KOPT-K1 (cell line): ENCODE data around the gene FAM162B.
"Not testable (repeated sequence)": the region's sequence is repeated elsewhere in the genome, so short reads cannot be mapped to it uniquely, and the experiment has no call there.

Experiments
- H3K27ac ChIP-seq: fragments of 200-600 bp; sonication (generic); 2 replicates; pipeline ENCODE4 v1.5.1; 2016; ENCODE audit warnings: antibody characterized with exemption, mild to moderate bottlenecking, low read depth, low read length; ENCODE audit not compliant: poor library complexity, severe bottlenecking
- H3K36me3 ChIP-seq: fragments of 200-600 bp; sonication (generic); 2 replicates; pipeline ENCODE4 v1.5.1; 2017; ENCODE audit warnings: antibody characterized with exemption, mild to moderate bottlenecking, low read length, moderate library complexity; ENCODE audit not compliant: insufficient read depth
- H3K9me3 ChIP-seq: fragments of 200-600 bp; sonication (generic); 2 replicates; pipeline ENCODE4 v1.5.1; 2017; ENCODE audit warnings: antibody characterized with exemption, low read length, mild to moderate bottlenecking; ENCODE audit not compliant: insufficient read depth, poor library complexity, severe bottlenecking

Gene FAM162B

DNA sequence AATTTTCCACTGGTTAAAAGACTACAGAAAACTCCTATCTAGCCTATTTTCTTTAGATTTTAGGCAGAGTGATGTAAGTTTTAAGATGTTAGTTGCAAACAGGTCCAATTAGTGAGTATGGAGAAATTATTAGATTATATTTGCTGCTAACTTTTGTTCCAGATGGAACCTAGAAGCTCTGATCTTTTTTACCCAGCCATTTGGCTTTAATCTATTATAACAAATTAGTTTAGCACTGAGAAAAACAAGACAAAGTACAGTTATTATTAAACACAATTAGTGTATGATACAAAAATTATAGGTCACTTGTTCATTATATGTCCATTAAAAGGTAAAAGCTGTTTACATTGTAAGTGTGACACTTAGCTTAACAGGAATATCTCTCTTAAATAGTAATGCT lies 2.5 kb downstream of the FAM162B start:
- H3K27ac ChIP-seq: no peak overlapping the region
- no peaks in the 10 kb centered on the region for H3K36me3 ChIP-seq
- no peaks in the 10 kb centered on the region for H3K9me3 ChIP-seq

DNA sequence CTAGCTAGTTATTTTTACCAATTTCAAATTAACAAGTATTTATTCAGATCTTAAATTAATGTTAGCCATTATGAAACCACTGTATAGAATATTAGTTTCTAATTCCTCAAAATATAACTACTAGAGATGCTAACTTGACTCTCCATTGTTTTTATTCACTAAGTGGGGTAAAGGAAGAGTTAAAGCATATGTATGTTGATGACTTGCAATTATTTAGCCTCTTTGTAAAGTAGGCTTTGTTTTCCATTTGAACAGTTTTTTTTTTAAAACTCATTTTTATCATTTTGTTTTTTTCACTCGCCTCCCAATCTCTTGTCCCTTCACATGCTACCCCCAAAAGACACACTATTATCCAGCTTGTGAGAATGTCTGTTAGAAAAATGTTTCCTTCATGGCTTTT lies 3.3 kb downstream of the FAM162B start:
- no peaks in the 10 kb centered on the region for H3K36me3 ChIP-seq
- no peak overlapping the region for H3K27ac ChIP-seq
- H3K9me3 ChIP-seq: no peaks in the 10 kb centered on the region

DNA sequence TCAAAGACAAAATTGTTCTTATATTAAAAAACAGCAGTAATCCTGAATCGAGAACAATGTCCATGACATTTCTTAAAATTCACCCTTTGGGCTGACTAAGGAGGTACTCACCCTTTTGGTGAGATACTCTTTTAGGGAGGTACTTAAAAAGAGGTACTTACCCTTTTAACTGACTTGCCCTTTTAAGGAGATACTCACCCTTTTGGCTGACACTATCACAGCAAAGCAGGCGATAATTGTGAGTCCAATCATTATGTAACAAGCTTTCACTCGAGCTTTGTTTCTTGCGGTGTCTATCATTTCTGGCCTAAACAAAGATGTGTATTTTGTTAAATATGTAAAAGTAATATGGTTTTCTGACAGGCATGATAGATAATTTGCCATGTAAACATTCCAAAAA lies 3.7 kb downstream of the FAM162B start:
- Histone ChIP-seq H3K27ac (no peak overlapping the region), H3K36me3 (no peaks in the 10 kb centered on the region), H3K9me3 (no peaks in the 10 kb centered on the region)

DNA sequence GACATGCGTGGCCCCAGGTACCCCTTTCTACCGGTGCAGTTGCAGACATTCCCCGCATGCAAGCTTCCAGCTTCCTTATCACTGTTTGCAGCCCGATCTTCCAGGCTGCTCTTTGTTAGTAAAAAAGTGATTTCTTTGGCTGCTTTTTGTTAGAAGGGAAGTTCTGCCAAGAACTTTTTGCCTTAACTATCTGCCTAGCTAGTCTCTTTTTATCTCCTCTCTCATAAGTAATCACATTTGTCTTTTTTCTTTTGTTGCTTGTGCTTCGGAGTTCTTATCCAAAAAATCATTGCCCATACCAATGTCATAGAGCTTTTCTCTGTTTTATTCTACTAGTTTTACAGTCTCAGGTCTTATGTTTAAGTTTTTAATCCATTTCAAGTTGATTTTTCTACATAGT lies 20.3 kb downstream of the FAM162B start:
- H3K9me3 ChIP-seq: no peaks in the 10 kb centered on the region
- H3K27ac ChIP-seq: no peak overlapping the region
- no peaks in the 10 kb centered on the region for H3K36me3 ChIP-seq

DNA sequence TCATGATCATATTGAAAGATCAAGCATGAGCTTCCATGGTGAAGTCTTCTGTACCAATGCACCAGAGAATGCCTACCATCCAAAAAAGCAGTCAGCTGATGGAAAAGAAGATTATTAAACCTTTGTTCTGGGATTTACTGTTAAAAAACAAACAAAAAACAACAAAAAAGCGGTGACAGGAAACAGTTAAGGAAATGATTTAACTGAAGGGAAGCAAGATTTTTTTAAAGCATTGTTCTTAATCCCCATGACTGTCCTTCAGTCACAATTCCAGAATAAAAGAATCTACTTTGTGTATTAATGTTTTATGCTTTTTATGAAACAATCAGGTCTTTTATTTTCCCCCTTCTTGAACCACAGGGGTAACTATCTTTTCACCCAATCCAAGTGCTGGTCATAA lies 23.9 kb downstream of the FAM162B start:
- Histone ChIP-seq H3K36me3 (0 out of 2 replicates have a peak, but pooled peaks cover 10% of the 10 kb centered on the region), H3K9me3 (peaks cover 9% of the 10 kb centered on the region), H3K27ac (no peak overlapping the region)

DNA sequence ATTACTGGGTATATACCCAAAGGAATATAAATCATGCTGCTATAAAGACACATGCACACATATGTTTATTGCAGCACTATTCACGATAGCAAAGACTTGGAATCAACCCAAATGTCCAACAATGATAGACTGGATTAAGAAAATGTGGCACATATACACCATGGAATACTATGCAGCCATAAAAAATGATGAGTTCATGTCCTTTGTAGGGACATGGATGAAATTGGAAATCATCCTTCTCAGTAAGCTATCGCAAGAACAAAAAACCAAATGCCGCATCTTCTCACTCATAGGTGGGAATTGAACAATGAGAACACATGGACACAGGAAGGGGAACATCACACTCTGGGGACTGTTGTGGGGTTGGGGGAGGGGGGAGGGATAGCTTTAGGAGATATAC lies 25.0 kb downstream of the FAM162B start:
- H3K36me3 ChIP-seq: 0 out of 2 replicates have a peak, but pooled peaks cover 10% of the 10 kb centered on the region
- not testable (repeated sequence) for H3K9me3 ChIP-seq, H3K27ac ChIP-seq

DNA sequence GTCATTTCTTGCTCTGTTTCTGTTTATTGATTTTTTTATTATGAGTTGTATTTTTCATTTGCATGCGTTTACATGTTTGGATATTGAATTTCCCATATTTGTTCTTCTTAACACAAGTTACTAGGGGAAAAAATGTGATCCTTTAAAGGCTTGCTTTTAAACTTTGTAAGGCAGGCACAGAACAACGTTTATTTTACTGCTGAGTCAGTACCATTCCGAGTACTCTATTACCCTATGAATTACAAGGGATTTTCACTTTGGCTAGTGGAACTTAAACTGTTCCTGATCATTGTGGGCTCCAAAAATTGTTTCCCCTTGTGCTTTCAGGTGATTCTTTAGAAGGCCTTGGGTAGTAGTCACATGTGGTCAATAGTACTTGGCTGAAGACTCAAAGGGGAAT lies 28.5 kb downstream of the FAM162B start:
- Histone ChIP-seq H3K36me3 (peaks cover 24% of the 10 kb centered on the region), H3K27ac (no peak overlapping the region), H3K9me3 (peaks cover 9% of the 10 kb centered on the region)

DNA sequence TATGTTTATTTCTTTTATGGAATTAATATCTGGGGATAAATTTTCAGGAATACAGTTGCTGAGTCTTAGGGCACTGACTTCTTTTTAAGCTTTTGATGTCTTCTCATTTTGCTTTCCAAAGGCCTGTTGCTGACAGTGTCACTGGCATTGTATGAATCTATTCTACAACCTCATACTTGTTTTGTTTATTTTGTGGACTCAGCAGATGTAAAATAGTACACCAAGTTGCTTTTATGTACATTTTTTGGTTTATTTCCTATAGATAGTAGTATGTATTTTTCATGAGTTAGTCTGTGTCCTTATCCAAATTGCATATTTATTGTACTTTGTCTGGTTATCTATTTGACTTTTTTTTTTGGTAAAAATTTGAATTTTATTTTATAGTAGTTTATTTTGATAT lies 35.0 kb downstream of the FAM162B start:
- H3K36me3 ChIP-seq: peaks cover 75% of the 10 kb centered on the region
- no peak overlapping the region for H3K27ac ChIP-seq
- no peaks in the 10 kb centered on the region for H3K9me3 ChIP-seq

DNA sequence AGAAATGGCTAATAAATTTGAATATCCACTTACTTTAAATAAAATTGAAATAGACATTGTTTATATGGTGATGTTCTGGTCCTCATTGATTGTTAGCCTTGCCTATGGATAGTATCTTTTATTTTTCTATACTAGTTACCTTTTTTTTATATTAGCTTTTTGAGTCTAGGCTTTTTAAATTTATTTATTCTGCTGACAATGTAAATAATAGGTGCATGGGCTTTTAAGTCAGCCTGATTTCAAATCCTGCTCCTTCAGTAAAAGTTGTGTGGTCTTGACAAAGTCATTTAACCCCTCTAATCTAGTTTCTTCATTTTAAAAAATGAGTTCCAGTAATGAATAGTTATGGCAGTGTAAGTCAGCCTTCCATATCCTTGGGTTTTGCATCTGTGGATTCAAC lies 38.6 kb downstream of the FAM162B start:
- no peaks in the 10 kb centered on the region for H3K9me3 ChIP-seq
- peaks cover 95% of the 10 kb centered on the region for H3K36me3 ChIP-seq
- no peak overlapping the region for H3K27ac ChIP-seq

DNA sequence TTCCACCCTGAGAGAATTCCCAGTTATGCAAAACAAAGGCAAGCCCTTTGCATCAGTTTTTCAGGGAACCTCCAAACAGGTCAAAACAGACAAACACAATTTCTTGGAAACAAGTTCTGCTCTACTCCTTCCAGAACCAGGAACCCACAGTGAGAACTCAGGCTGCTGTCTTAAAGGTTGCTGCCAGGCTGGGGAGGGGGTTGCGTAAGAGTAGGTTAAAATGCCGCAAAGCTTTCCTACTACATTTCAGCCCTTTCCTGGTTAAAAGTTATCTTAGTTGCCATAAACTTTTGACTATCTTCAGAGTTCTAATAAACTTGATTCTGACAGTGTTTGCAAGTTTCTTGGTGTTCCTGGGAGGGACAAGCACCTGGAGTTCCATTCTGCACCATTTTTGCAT lies 50.8 kb downstream of the FAM162B start:
- Histone ChIP-seq H3K36me3 (peaks cover 85% of the 10 kb centered on the region), H3K27ac (no peak overlapping the region), H3K9me3 (peaks cover 13% of the 10 kb centered on the region)

DNA sequence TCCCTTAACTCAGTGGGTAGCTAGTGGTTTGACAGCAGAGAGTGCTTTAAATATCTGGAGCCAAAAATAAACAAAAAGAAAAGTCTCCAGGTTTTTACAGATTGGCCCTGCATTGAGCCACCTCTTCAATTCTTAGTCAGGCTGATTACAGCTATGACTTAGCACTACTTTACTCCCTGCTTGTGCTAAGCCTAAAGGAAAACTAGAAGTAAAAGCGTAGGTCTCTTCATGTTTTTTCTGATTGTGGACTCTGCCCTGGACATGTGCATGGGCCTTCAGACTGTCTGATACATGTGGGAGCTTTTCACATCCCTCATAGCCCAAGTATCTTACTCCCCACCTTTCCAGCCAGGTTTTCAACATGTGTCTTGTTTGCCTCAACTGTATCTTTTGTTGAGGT lies 51.2 kb downstream of the FAM162B start:
- Histone ChIP-seq H3K9me3 (peaks cover 13% of the 10 kb centered on the region), H3K27ac (no peak overlapping the region), H3K36me3 (peaks cover 85% of the 10 kb centered on the region)

DNA sequence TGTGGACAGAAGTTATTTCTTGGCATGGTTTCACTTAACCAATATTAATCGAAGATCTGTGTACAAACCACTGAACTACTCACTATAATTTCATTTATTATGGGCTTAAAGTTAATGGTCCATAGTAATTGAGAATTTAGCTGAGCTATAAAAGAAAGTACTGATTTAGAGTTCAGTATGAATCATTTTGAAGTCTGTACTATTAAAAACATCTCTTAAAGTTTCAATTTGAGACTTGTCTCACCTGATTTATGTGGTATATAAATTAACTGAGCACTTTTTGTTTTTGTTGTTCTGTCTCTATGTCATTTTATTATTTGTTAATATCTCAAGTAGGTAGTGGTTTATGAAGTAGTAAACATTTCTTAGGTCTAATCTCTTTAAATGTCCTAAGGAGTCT lies 59.6 kb downstream of the FAM162B start:
- Histone ChIP-seq H3K27ac (no peak overlapping the region), H3K36me3 (peaks cover 85% of the 10 kb centered on the region), H3K9me3 (no peaks in the 10 kb centered on the region)

DNA sequence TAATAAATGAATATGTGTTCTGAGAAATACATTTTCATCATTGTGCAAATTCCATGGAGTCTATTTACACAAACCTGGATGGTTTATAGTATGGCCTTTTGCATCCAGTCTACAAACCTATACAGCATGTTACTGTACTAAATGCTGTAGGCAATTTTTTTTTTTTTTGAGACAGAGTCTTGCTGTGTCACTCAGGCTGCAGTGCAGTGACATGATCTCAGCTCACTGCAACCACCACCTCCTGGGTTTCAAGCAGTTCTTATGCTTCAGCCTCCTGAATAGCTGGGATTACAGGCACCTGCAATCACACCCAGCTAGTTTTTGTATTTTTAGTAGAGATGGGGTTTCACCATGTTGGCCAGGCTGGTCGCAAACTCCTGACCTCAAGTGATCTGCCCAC lies 61.6 kb downstream of the FAM162B start:
- H3K36me3 ChIP-seq: peaks cover 93% of the 10 kb centered on the region
- H3K9me3 ChIP-seq, H3K27ac ChIP-seq: not testable (repeated sequence)
